HuH-7 (cell line): Measurements from ENCODE around the gene PRRT1B.
"Not testable (repeated sequence)": the region's sequence is repeated elsewhere in the genome, so short reads cannot be mapped to it uniquely, and the experiment has no call there.

Experiments used
- DNase-seq: peaks from one replicate; pipeline ENCODE4 v3.0.0; 2011; ENCODE audit warnings: low spot score

Gene PRRT1B

DNA sequence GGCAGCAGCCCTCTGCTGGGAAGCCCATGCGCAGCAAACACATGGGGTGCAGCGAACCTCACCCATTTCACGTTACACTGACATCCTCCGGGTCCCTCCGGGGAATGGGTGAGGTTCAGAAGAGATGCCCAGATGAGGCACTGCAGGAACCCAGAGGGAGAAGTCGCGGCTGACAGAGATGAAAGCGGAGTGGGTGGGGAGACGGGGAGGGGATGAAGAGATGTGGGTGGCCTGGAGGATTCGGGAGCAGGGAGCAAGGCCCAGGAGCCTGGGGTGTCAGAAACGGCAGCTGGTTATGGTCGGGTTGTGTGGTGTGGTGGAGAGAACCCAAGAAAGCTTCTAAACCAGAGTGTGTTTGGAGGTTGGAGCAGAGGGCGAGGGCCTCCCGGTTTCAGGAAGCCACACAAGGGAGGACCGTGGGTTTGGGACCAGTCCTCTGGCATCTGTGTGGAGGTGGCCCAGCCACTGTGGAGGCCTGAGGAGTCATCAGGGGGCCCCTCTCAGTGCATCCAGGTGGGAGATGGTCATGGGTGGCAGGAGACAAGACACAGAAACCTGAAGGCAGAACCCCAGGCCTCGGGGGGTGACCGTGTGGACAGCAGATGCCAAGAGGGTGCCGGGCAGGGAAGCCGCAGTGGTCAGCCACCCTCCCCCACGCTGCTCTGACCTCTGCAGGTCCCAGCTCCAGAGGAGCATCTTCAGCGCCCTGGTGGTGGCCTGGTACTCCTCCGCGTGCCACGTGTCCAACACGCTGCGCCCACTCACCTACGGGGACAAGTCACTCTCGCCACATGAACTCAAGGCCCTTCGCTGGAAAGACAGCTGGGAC lies 22.9 kb upstream of the PRRT1B start:
- DNase-seq = no peak

DNA sequence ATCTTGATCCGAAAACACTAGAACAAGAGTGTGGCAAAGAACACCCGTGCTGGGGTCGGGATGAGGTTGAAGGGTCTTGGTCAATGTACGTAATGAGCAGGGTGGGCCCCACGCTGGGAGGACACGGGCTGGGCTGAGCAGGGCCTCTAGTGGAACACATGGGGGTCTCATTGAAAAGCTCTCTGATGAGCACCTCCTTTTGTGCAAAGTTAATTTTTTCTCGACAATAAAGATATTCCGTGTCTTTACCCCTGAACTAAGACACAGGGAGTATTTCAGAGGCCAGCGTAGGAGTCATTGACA lies 22.3 kb upstream of the PRRT1B start:
- no peak for DNase-seq

DNA sequence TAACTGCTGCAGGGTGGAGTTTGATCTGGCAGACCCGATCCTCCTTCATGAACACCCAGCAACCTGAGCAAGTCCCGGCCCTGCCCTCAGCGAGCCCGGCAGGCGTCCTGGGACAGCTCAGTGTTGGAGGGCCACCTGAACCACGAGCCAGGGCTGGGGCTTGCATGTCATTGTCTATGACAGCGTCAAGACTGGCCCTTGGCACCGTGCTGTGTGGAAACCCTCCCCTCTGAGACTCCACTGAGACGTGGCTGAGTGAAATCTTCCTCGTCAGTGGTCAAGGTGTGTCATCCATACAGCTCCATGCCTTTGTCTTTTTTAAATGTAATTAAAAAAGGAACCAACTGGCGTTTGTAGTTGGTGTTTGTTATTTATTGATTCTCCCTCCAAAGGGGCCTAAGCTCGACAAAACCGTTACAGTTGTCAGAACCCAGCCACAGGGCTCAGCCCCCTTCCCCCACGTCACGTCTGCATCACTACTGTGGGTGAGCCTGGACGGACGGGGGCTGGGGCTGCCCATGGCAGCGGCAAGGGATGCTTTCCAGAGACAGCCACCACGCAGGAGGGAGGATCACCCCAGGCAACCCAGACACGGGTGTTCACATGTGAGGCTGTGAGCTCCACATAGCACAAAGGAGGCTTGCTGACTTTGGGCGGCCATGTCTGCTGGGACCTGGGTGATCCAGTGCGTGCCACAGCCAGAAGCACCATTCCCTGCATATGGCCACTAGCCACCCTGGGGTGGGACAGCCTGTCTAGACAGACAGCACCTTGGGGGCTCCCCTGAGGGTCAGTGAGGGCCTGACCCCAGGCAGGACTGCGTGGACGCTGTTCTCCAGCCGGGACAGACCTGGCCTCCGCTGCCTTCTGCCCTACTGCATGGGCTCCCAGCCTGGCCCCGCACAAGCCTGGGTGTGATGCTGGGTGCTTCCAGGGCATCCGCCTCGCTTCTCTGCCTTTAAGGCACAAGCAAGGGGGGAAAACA lies 21.6 kb upstream of the PRRT1B start:
- no peak for DNase-seq

DNA sequence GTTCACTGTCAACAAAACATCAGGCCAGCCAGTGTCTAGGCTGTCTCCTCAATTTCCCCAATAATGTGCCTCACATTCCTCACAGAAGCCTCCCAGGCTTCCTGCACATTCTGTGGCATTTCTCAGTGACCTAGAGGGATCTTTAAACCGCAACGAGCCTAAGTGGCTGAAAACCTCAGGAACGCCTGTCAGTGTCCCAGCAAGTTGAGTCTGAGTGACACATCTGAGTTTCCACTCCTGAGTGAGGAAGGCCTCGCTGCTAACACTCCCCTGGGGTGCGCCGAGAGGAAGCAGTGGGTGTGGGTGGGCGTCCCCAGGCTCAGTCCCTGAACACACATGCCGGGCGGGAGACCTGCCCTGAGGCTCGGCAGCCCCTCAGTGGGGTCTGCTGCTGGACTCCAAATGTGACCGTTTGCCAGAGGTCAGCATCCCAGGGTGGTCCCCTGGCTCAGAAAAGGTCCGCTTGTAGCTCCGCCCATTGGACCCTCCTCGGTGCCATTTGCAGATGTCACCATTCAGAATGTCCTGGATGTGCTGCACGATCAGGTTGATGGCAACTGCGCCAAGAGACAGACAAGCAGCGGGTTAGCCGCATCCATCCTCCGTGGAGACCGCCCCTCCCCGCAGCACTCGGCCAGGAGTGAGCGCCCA lies 20.5 kb upstream of the PRRT1B start:
- no peak for DNase-seq

DNA sequence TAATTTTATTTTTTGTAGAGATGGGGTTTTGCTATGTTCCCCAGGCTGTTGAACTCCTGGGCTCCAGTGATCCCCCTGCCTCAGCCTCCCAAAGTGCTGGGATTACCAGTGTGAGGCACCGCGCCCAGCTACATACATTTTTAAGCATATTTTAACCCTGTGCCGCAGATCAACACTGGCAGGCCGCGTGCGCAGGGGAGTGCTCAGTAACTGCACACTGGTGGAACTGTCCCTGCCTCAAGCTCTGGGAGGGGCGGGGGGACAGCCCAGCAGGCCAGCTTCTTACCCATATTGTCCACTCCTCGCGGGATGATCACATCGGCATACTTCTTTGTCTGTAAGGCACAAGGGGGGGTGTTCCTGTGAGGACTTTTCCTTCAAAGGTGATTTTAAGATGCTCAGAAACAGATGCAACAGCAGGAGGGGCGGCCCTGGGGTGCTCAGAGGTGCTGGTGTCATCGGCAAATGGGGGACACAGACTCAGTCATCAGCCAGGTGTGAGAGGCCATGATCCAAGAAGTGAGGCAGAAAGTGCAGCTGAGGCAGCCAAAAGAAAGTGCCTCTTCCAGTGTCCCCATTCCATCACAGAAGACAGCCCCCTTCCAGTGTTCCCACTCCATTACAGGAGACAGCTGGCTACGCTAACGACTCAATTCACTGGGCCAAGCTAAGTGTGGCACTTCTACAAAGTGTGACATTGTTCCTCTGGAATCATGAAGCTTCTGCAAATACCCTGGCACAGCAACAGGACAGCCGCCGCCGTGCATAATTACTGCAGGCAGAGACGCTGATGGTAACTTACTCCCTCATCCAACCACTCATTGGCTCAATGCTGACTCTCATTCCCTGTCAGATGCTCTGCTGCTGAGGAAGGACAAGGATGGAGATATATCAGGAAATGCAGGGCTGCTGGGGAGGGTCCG lies 19.4 kb upstream of the PRRT1B start:
- peak; percentile 3 for DNase-seq

DNA sequence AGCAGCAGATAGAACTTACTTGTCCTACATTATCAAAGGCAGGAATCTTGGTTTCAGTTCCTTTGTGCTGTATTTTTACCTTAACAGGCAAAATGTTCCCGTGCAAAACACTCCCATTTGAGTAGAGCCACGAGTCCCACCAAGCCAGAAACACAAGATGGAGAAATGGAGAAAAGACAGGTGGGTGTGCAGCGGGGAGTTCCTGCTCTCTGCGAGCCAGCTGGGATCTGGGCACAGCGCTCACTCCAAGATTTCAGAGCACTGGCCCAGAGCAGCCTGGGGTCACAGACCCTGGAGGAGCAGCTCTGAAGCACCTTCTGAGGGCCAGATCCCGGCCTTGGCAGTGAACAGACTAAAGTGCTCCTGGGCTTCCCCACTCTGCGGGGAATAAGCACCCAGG lies 17.1 kb upstream of the PRRT1B start:
- no peak for DNase-seq

DNA sequence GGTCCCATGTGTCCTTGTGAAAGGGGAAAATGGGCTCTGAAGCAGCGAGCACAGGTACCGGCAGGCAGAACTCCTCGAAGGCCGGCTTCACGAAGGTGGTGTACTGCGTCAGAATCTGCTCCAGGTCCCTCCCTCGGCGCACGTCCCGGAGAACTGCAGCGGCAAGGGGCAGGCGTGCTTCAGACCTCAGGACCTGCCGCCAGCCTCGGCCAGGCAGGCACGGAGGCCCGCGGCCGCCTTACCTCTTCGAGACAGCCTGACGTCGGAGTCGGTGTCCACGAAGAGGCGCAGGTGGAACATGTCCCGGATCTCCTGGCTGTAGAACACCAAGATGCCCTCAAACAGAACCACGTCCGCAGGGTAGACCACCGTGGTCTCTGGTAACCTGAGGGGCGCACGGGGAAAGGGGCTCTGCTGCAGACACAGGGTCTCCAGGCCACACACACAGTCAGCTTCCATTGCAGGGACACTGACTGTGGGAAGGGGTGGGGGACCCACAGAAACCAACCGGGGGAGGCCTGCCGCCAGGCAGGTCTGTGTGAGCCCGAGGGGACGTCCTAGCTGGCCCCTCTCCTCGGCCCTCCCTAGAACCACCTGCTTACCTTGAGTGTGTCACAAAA lies 16.3 kb upstream of the PRRT1B start:
- no peak for DNase-seq

DNA sequence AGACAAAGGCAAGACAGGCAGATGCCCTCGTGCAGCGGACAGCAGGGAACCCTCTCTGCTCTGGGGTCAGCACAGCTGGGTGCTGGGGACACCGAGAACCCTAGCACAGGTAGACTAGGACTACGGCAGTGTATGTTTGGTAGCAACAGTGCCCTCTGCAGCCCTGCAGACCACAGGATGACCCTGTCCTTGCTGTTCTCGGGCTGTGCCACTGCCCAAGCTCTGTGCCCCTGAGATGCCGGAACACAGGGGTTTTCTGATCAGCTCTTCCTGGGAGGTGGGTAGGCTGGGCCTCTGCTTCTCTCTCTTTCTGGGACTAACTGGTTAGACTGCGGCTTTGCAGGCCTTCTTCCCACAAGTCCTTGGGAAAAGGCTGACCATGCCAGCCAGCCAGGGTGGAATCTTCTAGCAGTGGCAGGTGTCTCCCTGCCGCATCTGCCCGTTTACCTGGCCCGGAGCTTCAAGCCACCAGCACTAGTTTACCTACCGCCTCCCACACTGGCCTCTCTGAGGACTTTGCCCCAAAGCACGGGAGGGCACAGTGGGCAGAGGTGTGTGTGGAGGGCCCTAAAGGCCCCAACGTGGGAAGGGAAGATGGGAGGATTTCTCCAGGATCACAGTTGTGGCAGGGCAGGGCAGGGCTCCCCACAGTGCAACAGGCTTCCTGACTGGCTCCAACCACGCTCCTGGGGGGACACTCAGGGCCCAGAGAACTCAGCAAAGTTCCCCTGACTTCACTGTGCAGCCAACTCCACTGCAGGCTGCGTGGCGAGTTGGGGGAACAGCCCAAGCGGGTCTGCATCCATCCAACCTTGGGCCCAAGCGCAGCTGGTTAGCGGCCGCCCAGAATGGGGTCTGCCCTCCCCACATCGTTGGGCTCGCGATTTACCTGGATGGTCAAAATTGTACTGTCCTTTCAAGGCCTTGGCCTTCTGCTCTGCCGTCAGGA lies 15.5 kb upstream of the PRRT1B start:
- peak; percentile 22 for DNase-seq

DNA sequence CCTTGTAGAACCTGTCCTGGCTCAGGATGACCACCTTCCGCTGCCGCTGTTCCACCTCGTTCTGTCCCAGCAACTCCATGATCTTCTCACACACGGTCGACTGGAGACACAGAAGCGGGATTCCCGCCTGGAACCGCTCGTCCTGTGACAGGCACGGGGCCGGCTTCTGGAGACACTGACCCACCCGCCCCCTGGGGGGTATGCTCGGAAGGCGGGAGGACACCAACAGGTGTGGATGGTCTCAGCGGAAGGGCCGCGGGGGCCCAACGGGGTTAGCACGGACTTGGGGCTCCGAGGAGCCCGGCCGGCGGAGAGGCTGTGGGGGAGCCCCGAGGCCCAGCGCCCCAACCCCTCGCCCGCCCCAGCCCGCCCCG lies 14.8 kb upstream of the PRRT1B start:
- DNase-seq = peak; percentile 97

DNA sequence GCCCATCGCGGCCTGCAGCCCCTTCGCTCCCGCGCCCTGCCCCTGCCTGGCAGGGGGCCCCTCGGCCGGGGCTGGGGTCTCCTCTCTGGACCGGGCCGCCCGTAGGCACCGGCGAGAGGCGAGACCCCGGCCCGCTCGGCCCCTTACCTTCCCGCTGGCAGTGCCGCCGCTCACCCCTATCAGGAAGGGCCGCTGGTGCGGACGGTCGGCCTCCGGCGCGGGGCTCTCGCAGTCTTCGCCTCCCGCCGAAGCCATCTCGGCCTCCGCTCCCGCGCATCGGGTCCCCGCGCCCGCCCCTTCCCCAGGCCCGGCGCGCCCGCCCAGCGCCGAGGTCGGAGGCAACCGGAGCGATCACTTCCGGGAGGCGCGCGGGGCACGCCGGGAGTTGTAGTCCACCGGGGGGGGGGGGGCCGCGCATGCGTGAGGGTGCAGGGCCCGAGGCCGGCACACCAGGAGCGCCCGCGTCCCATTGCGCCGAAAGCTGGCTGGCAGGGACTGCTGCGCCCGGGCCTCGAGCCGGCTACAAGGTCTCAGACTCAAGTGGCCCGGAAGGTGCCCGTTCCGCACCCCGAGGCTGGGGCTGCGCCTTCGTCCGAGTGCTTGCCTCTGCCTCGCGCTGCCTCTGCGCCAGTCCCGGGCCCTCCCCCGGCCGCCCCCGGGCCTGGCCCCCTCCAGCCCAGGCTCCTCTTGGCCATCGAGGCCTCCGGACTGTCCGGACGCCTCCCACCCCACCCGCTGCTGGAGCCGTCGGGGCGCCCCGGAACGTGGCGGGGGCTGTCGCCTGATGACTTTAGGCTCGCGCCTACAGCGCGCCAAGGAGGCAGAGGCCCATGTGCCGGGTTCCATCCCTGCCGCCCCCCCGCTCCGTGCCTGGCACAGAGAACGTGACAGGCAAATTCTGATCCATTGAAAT lies 14.1 kb upstream of the PRRT1B start, which contains the start of gene UCK1:
Gene UCK1, minus strand, starts transcription at position 344 of the 913 bp plus-strand sequence. Its CDS starts 89 bp downstream, at position 255.
- peak; percentile 98 for DNase-seq

DNA sequence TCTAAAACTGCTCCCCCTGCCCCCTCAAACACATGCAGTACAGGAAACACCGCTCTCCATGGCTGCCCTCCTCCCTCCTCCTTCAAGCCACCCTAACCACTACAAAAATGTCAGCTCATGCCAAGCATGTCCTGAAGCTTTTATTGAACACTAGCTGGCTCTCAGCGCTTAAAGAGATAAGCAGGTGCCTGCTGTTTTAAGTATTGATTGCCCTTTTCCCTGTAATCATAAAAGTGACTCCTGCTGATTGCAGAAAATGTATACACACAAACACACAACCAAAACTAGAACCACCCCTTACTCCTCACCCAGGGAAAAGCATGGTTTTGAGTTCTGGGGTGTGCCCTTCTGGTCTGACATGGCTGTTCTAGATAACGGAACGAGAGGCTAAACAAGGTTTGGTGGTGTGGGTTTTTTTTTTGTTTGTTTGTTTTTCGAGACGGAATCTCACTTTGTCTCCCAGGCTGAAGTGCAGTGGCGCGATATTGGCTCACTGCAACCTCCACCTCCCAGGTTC lies 10.5 kb upstream of the PRRT1B start:
- DNase-seq = no peak

DNA sequence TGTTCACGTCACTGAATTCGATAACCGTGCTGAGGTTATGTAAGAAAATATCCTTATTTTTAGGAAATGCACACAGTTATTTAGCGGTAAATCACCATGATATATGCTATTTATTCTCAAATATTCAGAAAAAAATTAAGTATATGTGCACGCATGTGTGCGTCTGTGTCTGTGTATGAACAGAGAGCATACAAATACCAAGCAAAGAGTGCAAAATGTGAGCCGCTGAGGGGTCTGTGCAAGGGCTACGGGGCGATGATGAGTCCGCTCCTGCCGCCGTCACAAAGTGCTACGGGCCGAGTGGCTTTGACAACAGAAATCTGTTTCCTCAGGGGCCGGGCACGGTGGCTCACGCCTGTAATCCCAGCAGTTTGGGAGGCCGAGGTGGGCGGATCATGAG lies 7.4 kb upstream of the PRRT1B start:
- no peak for DNase-seq

DNA sequence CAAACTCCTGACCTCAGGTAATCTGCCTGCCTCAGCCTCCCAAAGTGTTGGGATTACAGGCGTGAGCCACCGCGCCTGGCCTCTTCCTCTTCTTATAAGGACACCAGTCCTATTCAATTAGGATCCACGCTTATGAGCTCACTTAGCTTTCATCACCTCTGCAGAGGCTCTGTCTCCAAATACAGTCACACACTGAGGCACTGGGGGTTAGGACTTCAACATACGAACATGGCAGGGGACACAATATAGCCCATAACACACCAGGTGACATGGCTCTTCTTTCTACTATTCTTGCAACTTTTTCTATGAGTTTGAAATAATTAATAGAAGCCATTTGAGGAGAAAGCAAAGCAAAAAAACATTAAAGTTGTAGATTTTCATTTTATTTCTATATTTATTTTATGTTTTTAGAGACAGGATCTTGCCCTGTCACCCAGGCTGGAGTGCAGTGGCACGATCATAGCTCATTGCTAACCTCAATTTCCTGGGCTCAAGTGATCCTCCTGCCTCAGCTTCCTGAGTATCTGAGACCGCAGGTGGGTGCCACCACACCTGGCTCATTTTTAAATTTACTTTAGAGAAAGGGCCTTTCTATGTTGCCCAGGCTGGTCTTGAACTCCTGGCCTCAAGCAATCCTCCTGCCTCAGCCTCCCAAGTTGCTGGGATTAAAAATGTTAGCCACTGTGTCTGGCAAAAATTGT lies 6.0 kb upstream of the PRRT1B start:
- DNase-seq = no peak

DNA sequence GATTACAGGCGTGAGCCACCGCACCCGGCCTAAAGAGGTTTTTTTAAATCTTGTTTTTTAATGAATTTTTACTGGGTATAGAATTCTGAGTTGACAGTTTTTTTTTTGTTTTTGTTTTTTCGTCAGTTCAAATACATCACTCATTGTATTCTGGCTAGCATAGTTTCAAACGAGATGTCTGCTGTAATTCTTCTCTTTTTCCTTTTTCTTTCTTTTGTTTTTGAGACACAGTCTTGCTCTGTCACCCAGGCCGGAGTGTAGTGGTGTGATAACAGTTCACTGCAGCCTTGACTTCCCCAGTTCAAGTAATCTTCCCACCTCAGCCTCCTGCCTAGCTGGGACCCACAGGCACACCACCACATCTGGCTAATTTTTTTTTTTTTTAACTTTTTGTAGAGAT lies 2.2 kb upstream of the PRRT1B start:
- no peak for DNase-seq

DNA sequence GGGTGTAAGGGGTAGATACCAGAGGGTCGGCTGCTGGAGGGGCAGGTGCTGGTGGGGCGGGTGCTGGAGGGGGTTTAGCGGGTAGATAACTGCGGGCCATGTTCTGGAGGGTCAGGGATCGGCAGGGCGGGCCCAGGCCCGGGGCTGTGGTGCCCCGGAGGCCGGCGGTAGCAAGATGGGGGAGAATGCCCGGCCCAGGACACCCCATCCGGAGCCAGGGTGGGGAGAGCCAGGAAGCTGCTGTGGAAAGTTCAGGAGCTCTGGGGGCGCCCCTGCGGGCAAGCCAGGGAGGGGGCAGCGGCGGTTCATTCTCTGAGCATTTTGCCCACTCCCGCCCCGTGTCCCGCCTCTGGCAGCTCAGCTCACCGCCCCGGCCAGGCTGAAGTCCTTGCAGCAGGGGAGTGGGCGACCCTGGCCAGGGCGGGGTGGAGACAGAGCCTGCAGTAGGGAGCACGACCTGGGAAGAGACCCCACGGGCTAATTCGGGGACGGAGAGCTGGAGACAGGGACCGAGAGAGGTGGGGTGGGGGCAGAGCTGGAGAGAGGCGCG lies 538 bp downstream of the PRRT1B start:
- peak; percentile 63 for DNase-seq

DNA sequence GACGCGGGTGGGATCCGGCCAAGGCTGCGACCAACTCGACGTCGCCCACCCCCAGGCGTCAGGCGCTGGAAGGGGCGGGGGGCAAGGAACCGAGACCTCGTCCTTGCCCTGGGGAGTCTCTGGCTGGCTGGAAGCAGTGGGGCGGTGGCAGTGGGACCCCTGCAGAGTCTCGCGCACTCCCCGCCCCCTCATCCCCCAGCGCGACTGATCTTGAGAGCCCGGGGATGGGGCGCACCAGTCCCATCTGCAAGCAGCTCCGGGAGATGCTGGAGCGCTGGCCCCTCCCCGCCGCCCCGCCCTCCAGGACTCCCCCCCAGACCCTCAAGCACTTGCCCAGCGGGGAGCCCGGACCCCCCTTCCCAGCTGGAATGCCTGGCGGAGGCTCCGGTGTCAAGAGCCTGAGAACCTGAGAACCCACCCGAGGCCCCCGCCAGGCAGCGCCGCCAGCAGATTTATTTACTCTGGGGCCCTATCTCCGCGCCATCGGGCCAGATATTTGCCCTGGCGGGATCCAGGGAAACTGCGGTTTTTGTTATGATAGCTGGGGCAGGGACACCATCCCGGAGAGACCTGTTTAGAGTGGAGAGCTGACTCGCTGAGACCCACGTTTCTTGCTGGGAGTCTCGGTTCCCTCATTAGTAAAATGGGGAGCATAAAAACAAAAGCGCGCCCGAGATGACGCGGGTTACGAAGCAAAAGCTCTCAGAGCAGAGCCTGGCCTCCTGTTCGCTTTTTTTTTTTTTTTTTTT lies 1.2 kb downstream of the PRRT1B start:
- DNase-seq = peak; percentile 93

DNA sequence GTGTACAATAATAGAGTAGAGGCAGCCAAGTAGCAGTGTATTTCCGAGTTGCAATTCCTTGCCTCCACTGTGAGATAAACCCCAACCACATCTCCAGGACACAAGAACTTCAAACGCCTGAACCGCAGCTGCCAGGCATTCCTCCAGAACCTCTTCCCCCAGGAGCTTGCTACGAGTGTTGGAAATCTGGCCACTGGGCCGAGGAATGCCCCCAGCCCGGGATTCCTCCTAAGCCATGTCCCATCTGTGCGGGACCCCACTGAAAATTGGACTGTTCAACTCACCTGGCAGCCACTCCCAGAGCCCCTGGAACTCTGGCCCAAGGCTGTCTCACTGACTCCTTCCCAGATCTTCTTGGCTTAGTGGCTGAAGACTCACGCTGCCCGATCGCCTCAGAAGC lies 3.9 kb downstream of the PRRT1B start:
- not testable (repeated sequence) for DNase-seq
